Parathyroid adenoma (tissue), 2 donors: ENCODE measurements around the gene DACH1.

Experiments
- H2AFZ ChIP-seq: fragments of 300-600 bp; sonication (generic); one replicate; pipeline ENCODE4 v1.7.0; 2017; ENCODE audit warnings: antibody characterized with exemption, mild to moderate bottlenecking
- H3K27ac ChIP-seq: fragments of 300-600 bp; sonication (generic); one replicate; pipeline ENCODE4 v1.7.0; 2017
- H3K27me3 ChIP-seq: fragments of 300-600 bp; sonication (generic); one replicate; pipeline ENCODE4 v1.7.0; 2017; ENCODE audit warnings: low read length; ENCODE audit not compliant: control insufficient read depth, insufficient read depth
- H3K36me3 ChIP-seq: fragments of 300-600 bp; sonication (generic); one replicate; pipeline ENCODE4 v1.7.0; 2017; ENCODE audit warnings: low read length; ENCODE audit not compliant: control insufficient read depth, insufficient read depth
- H3K4me1 ChIP-seq: fragments of 300-600 bp; sonication (generic); one replicate; pipeline ENCODE4 v1.7.0; 2017; ENCODE audit warnings: control low read depth
- H3K4me2 ChIP-seq: fragments of 300-600 bp; sonication (generic); one replicate; pipeline ENCODE4 v1.7.0; 2017; ENCODE audit warnings: low read length
- H3K4me3 ChIP-seq: fragments of 300-600 bp; sonication (generic); one replicate; pipeline ENCODE4 v1.7.0; 2017; ENCODE audit warnings: low read depth, low read length
- H3K79me2 ChIP-seq: fragments of 300-600 bp; sonication (generic); one replicate; pipeline ENCODE4 v1.7.0; 2017; ENCODE audit warnings: control low read depth
- H3K9ac ChIP-seq: fragments of 300-600 bp; sonication (generic); one replicate; pipeline ENCODE4 v1.7.0; 2017; ENCODE audit warnings: mild to moderate bottlenecking
- H3K9me3 ChIP-seq: fragments of 300-600 bp; sonication (generic); one replicate; pipeline ENCODE4 v1.7.0; 2017; ENCODE audit warnings: low read length; ENCODE audit not compliant: control insufficient read depth
- TF ChIP-seq, protein P1 (sequence below): fragments of 300-600 bp; sonication (generic); IDR thresholded peaks from one replicate; pipeline ENCODE4 v1.7.0; 2017; ENCODE audit warnings: antibody characterized with exemption, mild to moderate bottlenecking
- donor health status: primary hyperparathyroidism.

DACH1 gene

DNA sequence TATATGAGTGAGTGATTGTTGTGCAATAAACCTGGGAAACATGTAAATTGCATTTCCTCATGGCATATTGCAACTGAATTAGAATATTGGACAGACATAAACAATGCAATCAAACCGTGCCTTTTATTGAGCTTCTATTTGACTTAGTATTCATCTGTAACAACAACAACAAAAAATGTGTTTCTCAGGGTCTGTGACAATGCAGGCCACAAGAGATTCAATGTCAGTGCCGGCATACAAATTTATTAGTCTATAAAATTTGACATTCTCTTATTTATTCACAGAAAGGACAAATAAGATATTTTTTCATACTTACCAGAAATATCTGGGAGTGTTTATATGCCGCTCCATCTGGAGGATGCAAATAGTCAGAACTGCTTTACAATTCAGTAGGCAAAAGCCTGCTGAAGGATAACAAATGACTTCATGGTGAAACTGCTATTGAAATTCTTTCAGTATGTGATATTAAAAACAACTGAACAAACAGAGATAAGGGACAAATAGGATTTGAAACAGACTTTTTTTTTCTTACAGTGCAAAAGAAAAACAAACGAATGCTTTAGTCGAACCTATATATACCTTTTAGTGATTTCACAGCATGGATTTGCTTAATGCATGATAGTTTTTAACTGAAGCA is 77.2 kb downstream of the DACH1 start:
- no peak overlapping the region for H3K27ac ChIP-seq
- H3K79me2 ChIP-seq, result peaks cover 3% of the 10 kb centered on the region
- no peaks in the 10 kb centered on the region for H3K27me3 ChIP-seq
- H2AFZ ChIP-seq, result no peak overlapping the region
- no peak overlapping the region for H3K4me2 ChIP-seq
- H3K4me1 ChIP-seq, result no peaks in the 10 kb centered on the region
- no peaks in the 10 kb centered on the region for H3K36me3 ChIP-seq
- H3K4me3 ChIP-seq, result no peak overlapping the region
- no peak overlapping the region for H3K9ac ChIP-seq
- TF ChIP-seq, protein P1, sequence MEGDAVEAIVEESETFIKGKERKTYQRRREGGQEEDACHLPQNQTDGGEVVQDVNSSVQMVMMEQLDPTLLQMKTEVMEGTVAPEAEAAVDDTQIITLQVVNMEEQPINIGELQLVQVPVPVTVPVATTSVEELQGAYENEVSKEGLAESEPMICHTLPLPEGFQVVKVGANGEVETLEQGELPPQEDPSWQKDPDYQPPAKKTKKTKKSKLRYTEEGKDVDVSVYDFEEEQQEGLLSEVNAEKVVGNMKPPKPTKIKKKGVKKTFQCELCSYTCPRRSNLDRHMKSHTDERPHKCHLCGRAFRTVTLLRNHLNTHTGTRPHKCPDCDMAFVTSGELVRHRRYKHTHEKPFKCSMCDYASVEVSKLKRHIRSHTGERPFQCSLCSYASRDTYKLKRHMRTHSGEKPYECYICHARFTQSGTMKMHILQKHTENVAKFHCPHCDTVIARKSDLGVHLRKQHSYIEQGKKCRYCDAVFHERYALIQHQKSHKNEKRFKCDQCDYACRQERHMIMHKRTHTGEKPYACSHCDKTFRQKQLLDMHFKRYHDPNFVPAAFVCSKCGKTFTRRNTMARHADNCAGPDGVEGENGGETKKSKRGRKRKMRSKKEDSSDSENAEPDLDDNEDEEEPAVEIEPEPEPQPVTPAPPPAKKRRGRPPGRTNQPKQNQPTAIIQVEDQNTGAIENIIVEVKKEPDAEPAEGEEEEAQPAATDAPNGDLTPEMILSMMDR, result no peak
- no peaks in the 10 kb centered on the region for H3K9me3 ChIP-seq

DNA sequence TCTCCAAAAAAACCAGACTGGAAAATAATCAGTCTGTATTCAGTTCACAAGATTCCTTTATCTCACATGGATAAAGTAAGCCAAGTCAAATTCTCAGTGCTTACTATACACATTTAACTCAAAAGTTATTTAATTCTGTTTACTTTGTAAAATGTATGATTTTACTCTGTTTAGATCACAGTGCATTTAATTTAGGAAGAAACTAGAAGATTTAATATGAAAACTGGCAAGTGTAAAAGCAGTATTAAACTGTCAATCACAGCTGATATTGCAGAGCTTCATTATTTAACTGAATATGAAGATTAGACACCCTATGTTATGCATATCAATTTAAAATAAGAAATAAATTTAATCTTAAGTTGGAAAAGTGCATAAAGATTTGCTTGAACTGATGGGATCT is 78.0 kb downstream of the DACH1 start:
- Histone ChIP-seq H3K27me3 (no peaks in the 10 kb centered on the region), H3K4me3 (no peak overlapping the region), H3K79me2 (no peaks in the 10 kb centered on the region), H2AFZ (no peak overlapping the region), H3K4me1 (no peaks in the 10 kb centered on the region), H3K9me3 (no peaks in the 10 kb centered on the region), H3K4me2 (no peak overlapping the region), H3K9ac (no peak overlapping the region), H3K27ac (no peak overlapping the region), H3K36me3 (no peaks in the 10 kb centered on the region)
- TF ChIP-seq, protein P1, result no peak

DNA sequence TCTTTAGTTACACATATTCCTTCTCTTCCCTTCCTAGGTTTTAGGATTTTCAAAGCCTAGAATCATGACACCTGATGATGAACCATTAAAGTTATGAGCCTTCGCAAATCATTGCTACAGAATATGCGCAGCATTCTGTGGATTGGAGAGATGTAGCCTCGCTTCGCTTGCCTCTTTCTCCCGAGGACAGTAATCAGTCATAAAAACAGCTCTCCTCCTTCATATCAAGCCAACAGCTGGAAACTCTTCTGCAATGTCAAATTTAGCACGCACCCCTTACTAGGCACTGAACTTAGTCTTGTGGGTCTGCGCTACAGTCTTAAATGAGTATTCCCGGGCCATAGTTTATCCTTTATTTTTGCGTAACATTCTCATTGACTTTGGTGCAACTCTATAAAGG is 79.6 kb downstream of the DACH1 start:
- Histone ChIP-seq H3K9me3 (no peaks in the 10 kb centered on the region), H3K4me1 (no peaks in the 10 kb centered on the region), H3K79me2 (no peaks in the 10 kb centered on the region), H3K36me3 (no peaks in the 10 kb centered on the region), H2AFZ (no peak overlapping the region), H3K9ac (no peak overlapping the region), H3K27ac (no peak overlapping the region), H3K27me3 (no peaks in the 10 kb centered on the region), H3K4me2 (no peak overlapping the region), H3K4me3 (no peak overlapping the region)
- TF ChIP-seq, protein P1, result no peak

DNA sequence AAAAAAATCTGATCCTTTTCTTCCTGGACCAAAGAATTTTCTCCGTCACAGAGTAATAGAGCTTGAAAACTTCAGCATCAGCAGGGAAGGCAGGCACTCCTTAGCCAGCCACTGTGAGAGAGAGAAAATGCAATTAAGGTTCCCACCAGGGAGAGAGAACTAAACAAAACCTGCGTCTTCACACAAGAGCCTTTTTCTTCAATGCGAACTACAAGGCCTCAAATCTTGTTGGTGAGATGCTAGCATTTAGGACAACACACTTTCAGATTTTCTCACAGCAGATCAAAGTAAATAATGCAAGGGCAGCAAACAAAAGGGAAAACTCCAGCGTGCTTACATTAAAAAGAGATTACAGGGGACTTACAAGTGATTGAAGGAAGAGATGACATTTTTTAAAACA is 80.1 kb downstream of the DACH1 start:
- H3K9ac ChIP-seq, result no peak overlapping the region
- H3K79me2 ChIP-seq, result no peaks in the 10 kb centered on the region
- no peak overlapping the region for H3K27ac ChIP-seq
- no peaks in the 10 kb centered on the region for H3K36me3 ChIP-seq
- H3K4me1 ChIP-seq, result no peaks in the 10 kb centered on the region
- no peak overlapping the region for H2AFZ ChIP-seq
- no peaks in the 10 kb centered on the region for H3K27me3 ChIP-seq
- TF ChIP-seq, protein P1, result no peak
- no peaks in the 10 kb centered on the region for H3K9me3 ChIP-seq
- no peak overlapping the region for H3K4me3 ChIP-seq
- no peak overlapping the region for H3K4me2 ChIP-seq

DNA sequence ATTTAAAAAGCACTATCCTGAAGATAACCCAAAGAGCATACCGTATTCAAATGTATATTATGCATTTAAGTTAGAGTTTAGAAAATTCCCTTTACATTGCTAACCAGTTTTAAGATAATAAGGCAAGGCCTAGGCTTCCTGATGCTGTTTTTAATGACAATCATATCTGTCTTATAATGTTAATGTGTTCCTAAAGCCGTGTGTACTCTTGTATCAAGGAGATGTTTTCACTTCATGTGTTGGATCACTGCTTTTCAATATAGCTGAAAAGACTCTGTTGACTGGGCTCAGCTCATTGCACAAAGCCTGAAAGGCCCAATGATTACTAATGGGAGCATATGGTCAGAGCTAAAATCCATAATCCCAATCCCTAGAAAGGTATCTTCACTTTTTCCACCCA is 81.6 kb downstream of the DACH1 start:
- H3K4me3 ChIP-seq, result no peak overlapping the region
- H3K9me3 ChIP-seq, result no peaks in the 10 kb centered on the region
- H3K4me1 ChIP-seq, result no peaks in the 10 kb centered on the region
- TF ChIP-seq, protein P1, result no peak
- H3K27me3 ChIP-seq, result no peaks in the 10 kb centered on the region
- no peak overlapping the region for H3K4me2 ChIP-seq
- no peak overlapping the region for H2AFZ ChIP-seq
- H3K79me2 ChIP-seq, result no peaks in the 10 kb centered on the region
- no peak overlapping the region for H3K9ac ChIP-seq
- no peak overlapping the region for H3K27ac ChIP-seq
- no peaks in the 10 kb centered on the region for H3K36me3 ChIP-seq
